Measurements from ENCODE around the gene ANKRD12. TPM values are rescaled to one million over a fixed set of nuclear protein-coding genes. Genes with fewer than 3 reads are reported as not detected.

ANKRD12 gene
- total and polyA plus RNA-seq, 2 experiments from 2014 or later = 23.9 to 92.4 TPM

- TF ChIP-seq ZNF462 (CRISPR knock-in tag; IDR thresholded peaks at IDR 0.05) = no peak
- no peak for TF ChIP-seq ZNF331 (CRISPR knock-in tag; IDR thresholded peaks at IDR 0.05; ENCODE audit: low read depth)
- TF ChIP-seq ZNF114 (CRISPR knock-in tag; IDR thresholded peaks at IDR 0.05) = no peak
- no peak for TF ChIP-seq REST (IDR thresholded peaks at IDR 0.05; ENCODE audit: unreplicated experiment)
Measured at GRCh38 chr18:9123520-9123919, 13.1 kb upstream of the ANKRD12 start (continued).

- Mint-ChIP-seq H3K27me3 (ENCODE audit: insufficient read depth, low read depth, poor library complexity) (no peaks in the 10 kb centered on the region), H3K4me1 (no peaks in the 10 kb centered on the region), H3K27ac (no peak overlapping the region), H3K4me3 (no peak overlapping the region), H3K36me3 (ENCODE audit: low read depth) (peaks cover 83% of the 10 kb centered on the region), H3K9me3 (no peaks in the 10 kb centered on the region)
- Histone ChIP-seq H3K27ac (ENCODE audit: low read depth) (no peak overlapping the region), H3K9me2 (ENCODE audit: insufficient read depth) (no peaks in the 10 kb centered on the region), H3F3A (replicated peaks; ENCODE audit: low read depth) (no peaks in the 10 kb centered on the region), H3K4me1 (ENCODE audit: insufficient read depth) (no peaks in the 10 kb centered on the region), H3K79me2 (replicated peaks; ENCODE audit: insufficient read depth) (peaks cover 37% of the 10 kb centered on the region), H3K36me3 (ENCODE audit: insufficient read depth) (peaks cover 53% of the 10 kb centered on the region), H4K20me1 (replicated peaks; ENCODE audit: insufficient read depth) (peaks cover 4% of the 10 kb centered on the region; the same call in 1 of the 2 replicates), H3K4me3 (no peak overlapping the region), H3K27me3 (ENCODE audit: insufficient read depth) (no peaks in the 10 kb centered on the region), H3K4me2 (no peak overlapping the region), H2AFZ (no peak overlapping the region)
- no peak for ATAC-seq
- no peak for DNase-seq (ENCODE audit: low spot score)
- TF ChIP-seq CREB1 (CRISPR knock-in tag; IDR thresholded peaks at IDR 0.05; ENCODE audit: low read depth) = no peak
- TF ChIP-seq ZNF331 (CRISPR knock-in tag; IDR thresholded peaks at IDR 0.05; ENCODE audit: low read depth) = no peak
- TF ChIP-seq STAT1 (IDR thresholded peaks at IDR 0.05; ENCODE audit: unreplicated experiment) = no peak
- no peak for TF ChIP-seq ZNF462 (CRISPR knock-in tag; IDR thresholded peaks at IDR 0.05)
Measured at GRCh38 chr18:9124824-9125223, 11.8 kb upstream of the ANKRD12 start.
